ENCODE data around the gene TM4SF5.

DNA sequence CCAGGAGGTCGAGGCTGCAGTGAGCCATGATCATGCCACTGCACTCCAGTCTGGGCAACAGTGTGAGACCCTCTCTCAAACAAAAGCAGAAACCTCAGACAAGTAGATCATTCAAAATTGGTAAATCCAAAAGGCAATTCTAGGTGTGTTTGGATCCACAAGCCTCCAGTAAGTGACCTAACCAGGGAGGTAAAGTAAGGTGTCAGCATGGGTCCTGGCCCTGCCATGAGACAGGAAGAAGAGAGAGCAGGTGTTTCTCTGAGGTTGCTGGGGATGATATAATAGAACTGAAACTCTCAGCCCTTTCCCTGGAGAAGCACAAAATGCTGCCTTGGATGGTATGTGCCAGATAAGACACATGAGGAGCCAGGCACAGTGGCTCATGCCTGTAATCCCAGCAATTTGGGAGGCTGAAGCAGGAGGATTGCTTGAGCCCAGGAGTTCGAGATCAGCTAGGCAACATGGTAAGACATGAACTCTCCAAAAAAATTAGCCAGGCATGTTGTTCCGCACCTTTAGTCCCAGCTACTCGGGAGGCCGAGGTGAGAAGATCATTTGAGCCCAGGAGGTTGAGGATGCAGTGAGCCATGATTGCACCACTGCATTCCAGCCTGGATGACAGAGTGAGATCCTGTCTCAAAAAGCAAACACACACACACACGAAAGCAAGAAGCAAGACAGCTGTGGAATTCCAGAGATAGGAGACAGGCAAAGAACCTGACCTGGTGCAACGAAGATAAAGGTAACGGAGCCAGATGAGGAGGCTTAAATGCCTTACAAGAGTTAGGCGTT lies 6.5 kb downstream of the TM4SF5 start:
- no peak for TF ChIP-seq POLR2AphosphoS5 (IDR thresholded peaks at IDR 0.05; ENCODE audit: low read depth, low read length)
- TF ChIP-seq POLR2A (IDR thresholded peaks at IDR 0.05; ENCODE audit: low read depth, low read length): no peak

Data from GM12892 (cell line).